ENCODE results near the gene PEAK3.

PEAK3 gene

DNA sequence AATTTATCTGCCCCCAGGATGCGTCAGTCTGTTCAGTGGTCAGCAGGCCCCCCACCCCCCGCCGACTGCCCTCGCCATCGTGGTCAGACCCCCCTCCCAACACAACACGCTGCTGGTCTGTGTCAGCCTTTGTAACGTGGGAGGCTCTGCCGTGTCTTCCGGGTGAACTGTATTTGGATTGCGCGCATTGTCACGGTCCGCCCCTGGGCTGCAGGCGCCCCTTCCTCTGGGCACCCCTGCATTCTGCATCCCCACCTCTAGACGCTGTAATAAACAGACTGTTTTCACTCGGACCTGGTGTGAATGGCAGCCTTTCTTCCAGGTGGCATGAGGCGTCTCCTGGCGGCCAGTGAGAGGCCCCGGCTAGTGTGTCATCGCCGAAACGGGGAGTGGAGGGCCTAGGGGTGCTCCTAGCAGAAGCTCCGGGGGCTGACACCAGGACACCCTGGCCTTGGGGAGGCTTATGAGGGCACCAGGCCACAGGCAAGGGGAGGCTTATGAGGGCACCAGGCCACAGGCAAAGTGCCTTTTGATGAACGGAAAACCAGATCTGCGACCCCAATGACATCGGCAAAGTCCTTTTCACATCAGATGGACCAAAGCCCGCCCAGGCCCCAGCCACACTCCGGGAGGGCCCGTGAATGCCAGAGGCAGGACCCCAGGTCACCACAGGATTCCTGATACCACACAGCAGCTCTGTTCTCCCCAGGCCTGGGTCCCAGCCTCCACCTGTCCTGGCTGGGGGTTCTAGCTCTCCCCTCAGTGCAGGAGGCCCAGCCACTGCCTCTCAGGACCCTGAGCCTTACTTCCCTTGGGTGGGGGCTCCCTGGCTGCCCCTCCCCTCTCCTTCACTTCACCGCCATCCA lies 49.5 kb downstream of the PEAK3 start:
- TF ChIP-seq, protein P1, sequence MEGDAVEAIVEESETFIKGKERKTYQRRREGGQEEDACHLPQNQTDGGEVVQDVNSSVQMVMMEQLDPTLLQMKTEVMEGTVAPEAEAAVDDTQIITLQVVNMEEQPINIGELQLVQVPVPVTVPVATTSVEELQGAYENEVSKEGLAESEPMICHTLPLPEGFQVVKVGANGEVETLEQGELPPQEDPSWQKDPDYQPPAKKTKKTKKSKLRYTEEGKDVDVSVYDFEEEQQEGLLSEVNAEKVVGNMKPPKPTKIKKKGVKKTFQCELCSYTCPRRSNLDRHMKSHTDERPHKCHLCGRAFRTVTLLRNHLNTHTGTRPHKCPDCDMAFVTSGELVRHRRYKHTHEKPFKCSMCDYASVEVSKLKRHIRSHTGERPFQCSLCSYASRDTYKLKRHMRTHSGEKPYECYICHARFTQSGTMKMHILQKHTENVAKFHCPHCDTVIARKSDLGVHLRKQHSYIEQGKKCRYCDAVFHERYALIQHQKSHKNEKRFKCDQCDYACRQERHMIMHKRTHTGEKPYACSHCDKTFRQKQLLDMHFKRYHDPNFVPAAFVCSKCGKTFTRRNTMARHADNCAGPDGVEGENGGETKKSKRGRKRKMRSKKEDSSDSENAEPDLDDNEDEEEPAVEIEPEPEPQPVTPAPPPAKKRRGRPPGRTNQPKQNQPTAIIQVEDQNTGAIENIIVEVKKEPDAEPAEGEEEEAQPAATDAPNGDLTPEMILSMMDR (IDR thresholded peaks at IDR 0.05; ENCODE audit: borderline replicate concordance, control extremely low read depth, extremely low read depth, insufficient read depth, missing control alignments): no peak
- no peak for DNase-seq (ENCODE audit: low spot score)
- in situ Hi-C loops (cut with MboI; ENCODE audit: low sequenced_read_pairs, unreplicated experiment): no loop called here

GRCh38 chr19:2231621-2232221 lies 50.3 kb downstream of the PEAK3 start:
- TF ChIP-seq, protein P1 (IDR thresholded peaks at IDR 0.05; ENCODE audit: borderline replicate concordance, control extremely low read depth, extremely low read depth, insufficient read depth, missing control alignments): peak; percentile 4
- in situ Hi-C loops (cut with MboI; ENCODE audit: low sequenced_read_pairs, unreplicated experiment): no loop called here
- DNase-seq (ENCODE audit: low spot score): no peak

- TF ChIP-seq, protein P1 (IDR thresholded peaks at IDR 0.05; ENCODE audit: borderline replicate concordance, control extremely low read depth, extremely low read depth, insufficient read depth, missing control alignments): no peak
- no peak for DNase-seq (ENCODE audit: low spot score)
- in situ Hi-C loops (cut with MboI; ENCODE audit: low sequenced_read_pairs, unreplicated experiment): no loop called here
Measured at GRCh38 chr19:2230807-2231533, 51.0 kb downstream of the PEAK3 start.

DNA sequence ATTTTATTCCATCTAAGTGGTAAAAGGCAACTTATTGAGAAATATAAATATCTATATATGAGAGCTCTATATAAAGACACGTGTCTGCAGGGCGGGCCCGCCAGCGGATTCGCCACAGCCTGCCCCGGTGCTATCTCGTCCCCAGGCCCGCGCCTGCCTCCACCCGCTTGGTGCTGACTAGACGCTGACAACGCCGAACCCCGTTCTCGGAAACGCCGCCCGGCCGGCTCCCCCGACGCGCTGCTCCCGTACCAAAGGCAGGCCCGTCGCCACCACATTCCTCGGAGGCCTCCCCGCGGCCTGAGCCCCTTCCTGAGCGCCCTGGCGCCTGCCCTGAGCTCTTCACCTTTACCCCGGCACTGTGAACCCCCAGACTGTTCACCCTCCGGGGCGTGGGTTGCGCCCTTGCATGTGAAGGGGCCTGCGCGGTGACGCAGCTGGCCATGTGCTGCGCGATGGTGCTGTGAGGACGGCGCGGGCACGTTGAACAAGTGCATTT lies 51.9 kb downstream of the PEAK3 start:
- in situ Hi-C loops (cut with MboI; ENCODE audit: low sequenced_read_pairs, unreplicated experiment): no loop called here
- DNase-seq (ENCODE audit: low spot score): no peak
- TF ChIP-seq, protein P1 (IDR thresholded peaks at IDR 0.05; ENCODE audit: borderline replicate concordance, control extremely low read depth, extremely low read depth, insufficient read depth, missing control alignments): no peak

GRCh38 chr19:2229103-2230032 lies 52.6 kb downstream of the PEAK3 start:
- TF ChIP-seq, protein P1 (IDR thresholded peaks at IDR 0.05; ENCODE audit: borderline replicate concordance, control extremely low read depth, extremely low read depth, insufficient read depth, missing control alignments): no peak
- in situ Hi-C loops (cut with MboI; ENCODE audit: low sequenced_read_pairs, unreplicated experiment): no loop called here
- DNase-seq (ENCODE audit: low spot score): no peak

Data from GM13976 (cell line).